PC-9 (cell line): ENCODE results near the gene ACACA. TPM values are rescaled to one million over a fixed set of nuclear protein-coding genes. Genes with fewer than 3 reads are reported as not detected.

Experiments
- BruUV-seq: library from RNA; stranded (reverse); fragments of 400-500 nt; replicated peaks from 2 replicates; lab custom pipeline; 2021; lab: Mats Ljungman, UMichigan
- CTCF ChIA-PET: fragments of 300-600 bp; sonication (Branson Sonifier 250); formaldehyde crosslinking; loops from one replicate; lab custom pipeline; 2022; ENCODE audit warnings: antibody characterized with exemption; lab: Charles Lee
- POLR2A ChIA-PET: fragments of 300-600 bp; sonication (Branson Sonifier 250); formaldehyde crosslinking; loops from one replicate; lab custom pipeline; 2022; ENCODE audit warnings: antibody characterized with exemption; ENCODE audit not compliant: unreplicated experiment; lab: Charles Lee
- DNase-seq, 2 experiments: peaks; one replicate each; pipeline versions ENCODE4 v3.0.0 to v3.0.0-alpha.2; 2015 to 2022; ENCODE audit warnings: mixed read lengths in 1 of 2
- H2AFZ ChIP-seq: fragments of 200-600 bp; sonication (generic); 2 replicates; pipeline ENCODE4 v1.8.1; 2017; ENCODE audit warnings: antibody characterized with exemption
- H3F3A ChIP-seq: fragments of 200-600 bp; sonication (generic); 2 replicates; pipeline ENCODE4 v1.8.1; 2017; ENCODE audit warnings: antibody characterized with exemption, mild to moderate bottlenecking, low read depth; ENCODE audit not compliant: insufficient read depth
- H3K27ac ChIP-seq: fragments of 200-600 bp; sonication (generic); 2 replicates; pipeline ENCODE4 v1.6.1; 2016; ENCODE audit warnings: mixed run types
- H3K27me3 ChIP-seq: fragments of 200-600 bp; sonication (generic); 2 replicates; pipeline ENCODE4 v1.6.1; 2016; ENCODE audit warnings: low read depth, mixed run types; ENCODE audit not compliant: insufficient read depth
- H3K36me3 ChIP-seq: fragments of 200-600 bp; sonication (generic); 2 replicates; pipeline ENCODE4 v1.6.1; 2016; ENCODE audit warnings: low read depth, mixed run types
- H3K4me1 ChIP-seq: fragments of 200-600 bp; sonication (generic); replicated peaks from 2 replicates; pipeline ENCODE4 v1.6.1; 2016; ENCODE audit warnings: mixed run types; ENCODE audit not compliant: insufficient read depth
- H3K4me2 ChIP-seq: fragments of 200-600 bp; sonication (generic); 2 replicates; pipeline ENCODE4 v1.6.1; 2017; ENCODE audit warnings: mixed run types
- H3K4me3 ChIP-seq: fragments of 200-600 bp; sonication (generic); 2 replicates; pipeline ENCODE4 v1.6.1; 2016; ENCODE audit warnings: mixed run types
- H3K79me2 ChIP-seq: fragments of 200-600 bp; sonication (generic); 2 replicates; pipeline ENCODE4 v1.6.1; 2017; ENCODE audit warnings: low read depth, mixed run types
- H3K9me2 ChIP-seq: fragments of 200-600 bp; sonication (generic); 2 replicates; pipeline ENCODE4 v1.8.1; 2017; ENCODE audit warnings: mild to moderate bottlenecking; ENCODE audit not compliant: insufficient read depth
- H3K9me3 ChIP-seq: fragments of 200-600 bp; sonication (generic); 2 replicates; pipeline ENCODE4 v1.8.1; 2016; ENCODE audit warnings: low read depth; ENCODE audit not compliant: insufficient read depth
- H4K20me1 ChIP-seq: fragments of 200-600 bp; sonication (generic); 2 replicates; pipeline ENCODE4 v1.8.1; 2017; ENCODE audit not compliant: insufficient read depth
- CTCF ChIP-seq: fragments of 200-600 bp; sonication (generic); conservative IDR thresholded peaks from 2 replicates; pipeline ENCODE4 v1.6.1; 2017; ENCODE audit warnings: mixed run types, antibody characterized with exemption, mild to moderate bottlenecking, moderate library complexity
- EZH2 ChIP-seq: fragments of 200-600 bp; sonication (generic); IDR thresholded peaks from 2 replicates; pipeline ENCODE4 v1.8.0; 2017; ENCODE audit warnings: antibody characterized with exemption, low read depth
- intact Hi-C: fragments of 100-400 bp; cut with micrococcal nuclease; formaldehyde crosslinking; loops from one replicate; pipeline ENCODE4 v1.10.0; 2022; ENCODE audit not compliant: unreplicated experiment
- total RNA-seq: library from RNA; stranded (reverse); gene quantifications from 2 replicates; pipeline ENCODE4 v1.2.3, GENCODE V29; 2021

The ACACA gene
- total RNA-seq, 1 experiment from 2014 or later = 185 TPM

DNA sequence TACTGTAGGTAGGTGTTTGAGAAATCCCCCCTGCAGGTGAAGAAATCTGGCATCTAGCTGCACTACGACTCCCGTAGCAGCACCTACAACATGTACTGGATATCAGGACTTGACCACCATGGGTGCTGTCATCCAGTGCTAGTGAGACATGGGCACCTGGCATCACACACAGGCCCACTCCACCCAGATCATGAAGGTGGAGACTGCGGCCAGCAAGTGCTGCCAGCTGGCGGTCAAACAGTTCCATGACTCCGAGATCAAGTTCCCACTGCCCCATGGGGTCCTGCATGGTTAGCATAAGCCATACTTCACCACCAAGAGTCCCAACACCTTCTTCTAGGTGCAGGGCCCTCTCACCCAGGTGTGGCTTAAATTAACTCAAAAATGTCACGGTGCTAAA, 243.8 kb downstream of the ACACA start:
- BruUV-seq = no TSS peak
- Histone ChIP-seq H3K9me3 (no peaks in the 10 kb centered on the region), H3K9me2 (no peaks in the 10 kb centered on the region), H3K27ac (no peak overlapping the region), H3K79me2 (no peaks in the 10 kb centered on the region), H3F3A (peaks cover 18% of the 10 kb centered on the region), H3K4me3 (no peak overlapping the region), H3K4me2 (no peak overlapping the region), H3K4me1 (no peaks in the 10 kb centered on the region), H3K36me3 (peaks cover 40% of the 10 kb centered on the region), H4K20me1 (0 out of 2 replicates have a peak, but pooled peaks cover 6% of the 10 kb centered on the region), H3K27me3 (no peaks in the 10 kb centered on the region), H2AFZ (no peak overlapping the region)
- TF ChIP-seq EZH2 (no peak), CTCF (no peak)
- intact Hi-C loops = no loop called here
- ChIA-PET CTCF (no interaction called here), POLR2A (no interaction called here)
- DNase-seq = no peak

DNA sequence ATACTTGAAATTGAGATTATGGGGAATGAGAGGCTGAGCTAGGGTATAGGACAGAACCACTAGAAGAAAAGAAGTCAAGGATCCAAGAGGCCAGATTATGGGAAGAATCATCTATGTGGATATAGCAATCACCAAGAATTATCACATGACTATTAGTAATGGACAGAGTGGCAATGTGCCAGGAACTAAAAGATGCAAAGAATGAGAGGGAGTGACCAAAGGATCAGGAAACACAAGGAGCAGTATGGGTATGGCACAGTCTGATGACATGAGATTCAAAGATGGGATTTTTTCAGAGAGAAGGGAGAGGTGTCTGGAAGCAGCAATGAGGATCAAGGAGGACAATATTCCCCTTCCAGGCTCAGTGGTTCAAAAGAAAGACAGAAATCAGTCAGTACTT, 245.7 kb downstream of the ACACA start:
- Histone ChIP-seq H3K9me3 (no peaks in the 10 kb centered on the region), H3K27ac (no peak overlapping the region), H3K36me3 (peaks cover 40% of the 10 kb centered on the region), H3K9me2 (no peaks in the 10 kb centered on the region), H2AFZ (no peak overlapping the region), H3K4me2 (no peak overlapping the region), H3K27me3 (no peaks in the 10 kb centered on the region), H3K4me3 (no peak overlapping the region), H3K79me2 (no peaks in the 10 kb centered on the region), H3F3A (peaks cover 33% of the 10 kb centered on the region), H4K20me1 (0 out of 2 replicates have a peak, but pooled peaks cover 6% of the 10 kb centered on the region), H3K4me1 (no peaks in the 10 kb centered on the region)
- intact Hi-C loops = no loop called here
- no TSS peak for BruUV-seq
- ChIA-PET CTCF (no interaction called here), POLR2A (no interaction called here)
- TF ChIP-seq CTCF (no peak), EZH2 (no peak)
- DNase-seq = no peak

GRCh38 chr17:37158290-37158689, 248.3 kb downstream of the ACACA start:
- H3K27ac ChIP-seq = no peak overlapping the region
- POLR2A ChIA-PET = no interaction called here
- H3K9me2 ChIP-seq = no peaks in the 10 kb centered on the region
- H3K27me3 ChIP-seq = no peaks in the 10 kb centered on the region
- H4K20me1 ChIP-seq = peaks cover 7% of the 10 kb centered on the region
- no peaks in the 10 kb centered on the region for H3K4me1 ChIP-seq
- no peak for DNase-seq
- CTCF ChIA-PET = no interaction called here
- no peak overlapping the region for H2AFZ ChIP-seq
- TF ChIP-seq EZH2 (no peak), CTCF (no peak)
- no TSS peak for BruUV-seq
- peaks cover 34% of the 10 kb centered on the region for H3K36me3 ChIP-seq
- no peaks in the 10 kb centered on the region for H3K79me2 ChIP-seq
- no peak overlapping the region for H3K4me3 ChIP-seq
- H3K4me2 ChIP-seq = no peak overlapping the region
- peaks cover 34% of the 10 kb centered on the region for H3F3A ChIP-seq
- H3K9me3 ChIP-seq = no peaks in the 10 kb centered on the region
- intact Hi-C loops = no loop called here
